GM19452 (cell line): Measurements from ENCODE around the gene FRK.
"Not testable (repeated sequence)": the region's sequence is repeated elsewhere in the genome, so short reads cannot be mapped to it uniquely, and the experiment has no call there.

Source experiments
- ATAC-seq: cut with Tn5 transposase; IDR thresholded peaks from one replicate; pipeline ENCODE4 v1.9.1; 2021; ENCODE audit not compliant: unreplicated experiment

FRK gene

GRCh38 chr6:115891111-115891669 lies 169.5 kb downstream of the FRK start:
- ATAC-seq = peak; percentile 99

GRCh38 chr6:115890238-115890637 lies 170.5 kb downstream of the FRK start:
- no peak for ATAC-seq

GRCh38 chr6:115888687-115889470 lies 171.8 kb downstream of the FRK start:
- ATAC-seq = not testable (repeated sequence)

- ATAC-seq = no peak
These were observed 172.8 kb downstream of the FRK start for GRCh38 chr6:115887891-115888290.

- peak; percentile 45 for ATAC-seq
These were observed 174.9 kb downstream of the FRK start for GRCh38 chr6:115885636-115886366.

GRCh38 chr6:115882771-115883170 lies 177.9 kb downstream of the FRK start:
- no peak for ATAC-seq

- ATAC-seq = no peak
These were observed 178.5 kb downstream of the FRK start for GRCh38 chr6:115882174-115882573.
